ENCODE measurements around the gene SERINC5. TPM values are rescaled to one million over a fixed set of nuclear protein-coding genes. Genes with fewer than 3 reads are reported as not detected.

Gene SERINC5
- total RNA-seq, 4 donors from 2014 or later: 6.5 to 9.3 (median 8.8) TPM

- Histone ChIP-seq H3K4me3 (peak overlapping the region; percentile 90 to 92), H3K4me1 (peaks cover 0 to 51% (median 0%) of the 10 kb centered on the region in 3 donors), H3K27ac (peak overlapping the region; percentile 69 to 98 (median 92)), H3K36me3 (no peaks in the 10 kb centered on the region), H3K27me3 (no peaks in the 10 kb centered on the region), H3K9me3 (no peaks in the 10 kb centered on the region)
- no peak for TF ChIP-seq POLR2AphosphoS5 (IDR thresholded peaks at IDR 0.05)
- no peak for TF ChIP-seq POLR2A (IDR thresholded peaks at IDR 0.05)
- TF ChIP-seq, protein P1, sequence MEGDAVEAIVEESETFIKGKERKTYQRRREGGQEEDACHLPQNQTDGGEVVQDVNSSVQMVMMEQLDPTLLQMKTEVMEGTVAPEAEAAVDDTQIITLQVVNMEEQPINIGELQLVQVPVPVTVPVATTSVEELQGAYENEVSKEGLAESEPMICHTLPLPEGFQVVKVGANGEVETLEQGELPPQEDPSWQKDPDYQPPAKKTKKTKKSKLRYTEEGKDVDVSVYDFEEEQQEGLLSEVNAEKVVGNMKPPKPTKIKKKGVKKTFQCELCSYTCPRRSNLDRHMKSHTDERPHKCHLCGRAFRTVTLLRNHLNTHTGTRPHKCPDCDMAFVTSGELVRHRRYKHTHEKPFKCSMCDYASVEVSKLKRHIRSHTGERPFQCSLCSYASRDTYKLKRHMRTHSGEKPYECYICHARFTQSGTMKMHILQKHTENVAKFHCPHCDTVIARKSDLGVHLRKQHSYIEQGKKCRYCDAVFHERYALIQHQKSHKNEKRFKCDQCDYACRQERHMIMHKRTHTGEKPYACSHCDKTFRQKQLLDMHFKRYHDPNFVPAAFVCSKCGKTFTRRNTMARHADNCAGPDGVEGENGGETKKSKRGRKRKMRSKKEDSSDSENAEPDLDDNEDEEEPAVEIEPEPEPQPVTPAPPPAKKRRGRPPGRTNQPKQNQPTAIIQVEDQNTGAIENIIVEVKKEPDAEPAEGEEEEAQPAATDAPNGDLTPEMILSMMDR (IDR thresholded peaks at IDR 0.05): no peak
- TF ChIP-seq EP300 (IDR thresholded peaks at IDR 0.05): no peak
- peak; percentile 74 for ATAC-seq
- WGBS, 2 donors (ENCODE audit: low coverage in 1 of 2): no CpG with 5 or more reads among the region's 37 CpGs
Measured at GRCh38 chr5:80255431-80255810, 427 bp downstream of the SERINC5 start.

DNA sequence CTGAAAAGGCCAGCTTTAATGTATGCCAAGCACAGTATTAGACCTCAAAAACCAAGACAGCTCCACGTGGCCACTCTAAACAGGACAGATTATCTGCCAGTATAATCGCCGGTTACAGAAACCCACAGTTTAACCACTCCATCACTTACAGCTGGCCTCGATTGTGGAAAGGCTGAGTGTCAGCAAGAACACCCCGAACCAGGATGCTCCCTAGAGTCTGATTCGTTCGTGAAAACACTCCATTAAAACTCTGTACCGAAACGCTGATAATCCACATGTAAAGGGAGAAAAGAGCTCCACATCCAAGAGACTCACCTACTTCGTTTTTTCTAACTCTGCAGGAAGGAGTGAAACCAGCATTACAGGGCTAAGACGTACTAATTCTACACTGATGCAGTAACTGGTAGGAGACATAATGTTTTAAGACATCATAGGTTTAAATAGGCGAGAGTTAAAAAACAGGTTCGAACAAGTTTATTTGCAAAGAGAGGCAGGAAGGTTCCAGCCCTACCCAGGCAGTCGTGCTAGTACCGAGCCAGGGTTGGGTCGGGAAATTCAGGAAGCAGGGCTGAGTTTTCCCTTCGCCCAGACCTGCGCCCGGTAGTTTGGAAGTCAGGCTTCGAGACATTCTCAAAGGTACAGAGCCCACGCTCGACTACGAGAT lies 949 bp downstream of the SERINC5 start:
- no peaks in the 10 kb centered on the region for H3K27me3 ChIP-seq

GRCh38 chr5:80251636-80252035 lies 4.2 kb downstream of the SERINC5 start:
- 77 to 81% methylated on average over 3 to 8 of the region's 8 CpGs for WGBS, 2 donors (ENCODE audit: low coverage in 1 of 2)
- H3K27me3 ChIP-seq: no peaks in the 10 kb centered on the region
- no peaks in the 10 kb centered on the region for H3K9me3 ChIP-seq
- H3K36me3 ChIP-seq: no peaks in the 10 kb centered on the region
- ATAC-seq: no peak
- H3K4me3 ChIP-seq: no peak overlapping the region
- peaks cover 7 to 55% (median 11%) of the 10 kb centered on the region in 3 donors for H3K4me1 ChIP-seq
- TF ChIP-seq, protein P1 (IDR thresholded peaks at IDR 0.05): no peak
- TF ChIP-seq POLR2AphosphoS5 (IDR thresholded peaks at IDR 0.05): peak; percentile 29
- H3K27ac ChIP-seq: no peak overlapping the region

More for the DNA sequence above, 949 bp downstream of the SERINC5 start:
- Histone ChIP-seq H3K4me3 (peak overlapping the region; percentile 90 to 92), H3K9me3 (no peaks in the 10 kb centered on the region), H3K36me3 (no peaks in the 10 kb centered on the region), H3K4me1 (peaks cover 0 to 52% (median 0%) of the 10 kb centered on the region in 3 donors), H3K27ac (peak overlapping the region; percentile 69 to 98 (median 92))
- 0 to 1% methylated on average over 16 to 17 of the region's 23 CpGs for WGBS, 2 donors (ENCODE audit: low coverage in 1 of 2)
- TF ChIP-seq EP300 (IDR thresholded peaks at IDR 0.05): no peak
- TF ChIP-seq, protein P1 (IDR thresholded peaks at IDR 0.05): no peak
- TF ChIP-seq POLR2AphosphoS5 (IDR thresholded peaks at IDR 0.05): no peak
- TF ChIP-seq POLR2A (IDR thresholded peaks at IDR 0.05): no peak
- ATAC-seq: peak; percentile 3

GRCh38 chr5:80250801-80251200 lies 5.0 kb downstream of the SERINC5 start:
- Histone ChIP-seq H3K4me3 (no peak overlapping the region), H3K9me3 (no peaks in the 10 kb centered on the region), H3K4me1 (peaks cover 7 to 62% (median 11%) of the 10 kb centered on the region in 3 donors), H3K36me3 (no peaks in the 10 kb centered on the region), H3K27me3 (no peaks in the 10 kb centered on the region), H3K27ac (no peak overlapping the region)
- TF ChIP-seq POLR2A (IDR thresholded peaks at IDR 0.05) (no peak), EP300 (IDR thresholded peaks at IDR 0.05) (no peak), POLR2AphosphoS5 (IDR thresholded peaks at IDR 0.05) (no peak)
- TF ChIP-seq, protein P1 (IDR thresholded peaks at IDR 0.05): no peak
- WGBS, 2 donors (ENCODE audit: low coverage in 1 of 2): 73% methylated on average over 3 to 6 of the region's 7 CpGs
- ATAC-seq: no peak

DNA sequence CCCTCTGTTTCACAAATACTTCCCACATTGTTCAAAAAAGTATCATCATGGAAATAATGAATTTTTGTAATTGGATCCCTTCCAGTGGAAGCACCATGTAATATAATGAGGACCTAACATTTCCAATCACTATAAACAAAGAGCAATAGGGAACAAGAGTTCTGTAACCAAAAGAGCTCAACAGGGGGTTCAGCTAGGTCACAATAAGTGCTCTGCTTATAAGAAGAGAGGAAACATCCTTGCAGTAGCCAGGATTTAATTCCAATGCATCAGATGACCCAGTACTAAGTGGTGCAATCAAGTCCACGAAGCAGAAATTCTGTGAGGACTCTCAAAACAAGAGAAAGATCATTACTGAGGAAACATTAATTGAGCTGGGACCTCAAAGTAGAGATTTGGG lies 5.9 kb downstream of the SERINC5 start:
- TF ChIP-seq POLR2AphosphoS5 (IDR thresholded peaks at IDR 0.05): no peak
- TF ChIP-seq, protein P1 (IDR thresholded peaks at IDR 0.05): no peak
- no peak for TF ChIP-seq POLR2A (IDR thresholded peaks at IDR 0.05)
- TF ChIP-seq EP300 (IDR thresholded peaks at IDR 0.05): no peak

More for the DNA sequence above, 5.9 kb downstream of the SERINC5 start:
- Histone ChIP-seq H3K36me3 (no peaks in the 10 kb centered on the region), H3K9me3 (no peaks in the 10 kb centered on the region), H3K4me3 (no peak overlapping the region), H3K4me1 (peaks cover 7 to 69% (median 11%) of the 10 kb centered on the region in 3 donors), H3K27me3 (no peaks in the 10 kb centered on the region), H3K27ac (no peak overlapping the region)
- 50 to 53% methylated on average over 1 of the region's 1 CpG for WGBS, 2 donors (ENCODE audit: low coverage in 1 of 2)
- no peak for ATAC-seq

Measured in gastroesophageal sphincter (tissue), 4 donors.